NCI-H1930 (cell line): Measurements from ENCODE around the gene POLR1H.
A peak's percentile ranks its signal among the peaks of the same experiment; 100 is the strongest.
"Not testable (repeated sequence)": the region's sequence is repeated elsewhere in the genome, so short reads cannot be mapped to it uniquely, and the experiment has no call there.

Experiments
- DNase-seq, 2 experiments: peaks; one replicate each; lab custom pipeline; 2025; lab: John Stamatoyannopoulos, UW

POLR1H gene, protein sequence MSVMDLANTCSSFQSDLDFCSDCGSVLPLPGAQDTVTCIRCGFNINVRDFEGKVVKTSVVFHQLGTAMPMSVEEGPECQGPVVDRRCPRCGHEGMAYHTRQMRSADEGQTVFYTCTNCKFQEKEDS

DNA sequence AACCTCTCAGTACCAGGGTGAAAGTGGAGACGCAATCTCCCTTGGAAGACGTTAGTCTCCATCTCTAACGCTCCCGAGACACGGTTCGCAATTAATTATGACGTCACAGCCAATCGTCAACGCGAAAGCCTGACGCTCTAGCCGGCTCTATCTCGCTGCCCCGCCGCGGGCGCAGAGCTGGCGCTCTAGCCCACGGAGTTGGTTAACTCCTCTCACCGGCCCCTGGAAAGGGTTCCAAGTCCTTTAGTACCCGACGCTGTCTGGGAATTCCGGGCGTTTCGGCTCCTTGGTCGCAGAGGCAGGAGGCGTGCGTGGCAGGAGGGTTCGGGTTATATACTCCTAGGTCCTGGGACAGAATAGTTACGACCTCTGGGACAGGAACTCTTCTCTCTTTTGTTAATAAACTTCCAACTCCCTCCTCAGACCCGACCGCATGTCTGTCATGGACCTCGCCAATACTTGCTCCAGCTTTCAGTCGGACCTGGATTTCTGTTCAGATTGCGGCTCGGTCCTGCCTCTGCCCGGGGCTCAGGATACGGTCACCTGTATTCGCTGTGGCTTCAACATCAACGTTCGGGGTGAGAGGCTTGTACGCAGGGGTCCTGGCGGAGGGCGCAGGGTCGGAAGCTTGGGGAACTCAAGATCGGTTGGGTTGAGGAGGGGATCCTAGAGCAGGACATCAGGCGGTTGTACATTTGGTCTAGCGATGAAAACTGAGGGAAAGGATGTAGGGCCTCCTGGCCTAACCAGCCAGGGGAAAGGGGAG lies at the start of gene POLR1H:
Gene POLR1H (plus strand): TSS at position 174 of the 766 bp plus-strand sequence. CDS start 260 bp downstream, at position 434.
- DNase-seq: peak; percentile 89 to 97

DNA sequence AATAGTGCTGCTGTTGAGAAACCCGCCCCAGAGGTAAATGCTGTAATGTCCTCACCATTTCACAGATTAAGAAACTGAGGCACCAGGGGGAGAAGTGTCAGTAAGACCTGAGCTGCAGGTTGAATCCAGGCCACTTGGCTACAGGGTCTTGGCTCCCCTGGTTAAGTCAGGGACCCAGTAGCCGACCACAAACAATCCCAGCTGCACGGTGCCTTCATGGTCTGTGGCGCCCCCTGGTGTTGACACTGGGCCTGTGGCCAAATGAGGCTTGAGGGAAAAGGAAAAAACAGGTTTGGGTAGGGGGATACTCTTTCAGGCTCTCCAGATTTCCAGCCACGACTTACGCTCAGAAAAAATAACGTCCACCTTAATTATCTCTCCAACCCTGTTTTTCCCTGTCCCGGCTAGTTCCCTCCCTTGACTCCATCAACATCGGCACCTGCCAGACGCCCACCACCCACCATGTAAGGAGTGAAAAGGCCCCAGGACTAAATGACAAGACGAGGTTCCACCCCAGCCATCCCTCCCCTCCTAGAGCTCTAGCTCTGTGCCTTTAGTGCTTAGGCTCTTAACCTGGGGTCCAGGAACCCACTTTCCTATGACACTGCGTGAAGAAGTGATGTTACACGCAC lies 47.7 kb upstream of the POLR1H start:
- no peak for DNase-seq

GRCh38 chr6:30019819-30020218 lies 41.2 kb upstream of the POLR1H start:
- DNase-seq: no peak

- DNase-seq: no peak
Observed at GRCh38 chr6:30020626-30021025, 40.4 kb upstream of the POLR1H start.

DNA sequence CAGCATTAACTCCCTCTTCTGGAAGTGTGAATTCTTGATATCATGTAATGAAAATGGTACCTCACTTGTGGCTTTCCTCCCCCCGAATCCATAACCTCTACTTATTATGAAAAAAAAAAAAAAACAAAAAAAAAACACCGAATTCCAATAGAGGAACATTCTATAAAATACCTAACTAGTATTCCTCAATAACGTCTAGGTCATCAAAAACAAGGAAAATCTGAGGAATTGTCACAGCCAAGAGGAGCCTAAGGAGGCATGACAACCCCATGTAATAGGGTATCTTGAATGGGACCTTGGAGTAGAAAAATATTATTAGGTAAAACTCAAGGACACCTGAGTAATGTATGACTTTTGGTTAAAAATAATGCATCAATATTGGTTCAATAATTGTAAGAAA lies 38.9 kb upstream of the POLR1H start:
- no peak for DNase-seq

- DNase-seq: not testable (repeated sequence)
Observed at GRCh38 chr6:30022712-30023111, 38.4 kb upstream of the POLR1H start.

- DNase-seq: no peak
Observed at GRCh38 chr6:30025186-30025585, 35.9 kb upstream of the POLR1H start.

GRCh38 chr6:30029588-30029987 lies 31.5 kb upstream of the POLR1H start:
- DNase-seq: no peak

- DNase-seq: no peak
Observed at GRCh38 chr6:30031381-30031780, 29.7 kb upstream of the POLR1H start.

DNA sequence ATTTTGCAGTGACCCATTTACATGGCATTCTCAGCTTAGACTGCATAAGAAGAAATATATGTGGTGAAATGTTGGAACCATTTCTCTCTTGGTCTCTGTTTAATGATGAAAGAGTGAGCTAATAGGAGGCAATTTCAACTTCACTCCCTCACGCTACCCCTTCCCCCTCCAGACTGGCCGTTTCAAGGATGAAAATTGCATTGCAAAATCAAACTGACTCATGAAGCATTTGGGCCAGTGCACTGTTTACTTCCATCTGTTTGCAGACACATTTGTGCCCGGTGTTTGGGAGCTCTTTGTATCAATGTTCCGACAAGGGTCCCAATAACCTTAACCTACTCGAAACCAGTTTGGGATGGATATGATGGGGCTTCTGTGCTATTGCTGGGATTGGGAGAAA lies 27.6 kb upstream of the POLR1H start:
- not testable (repeated sequence) for DNase-seq

DNA sequence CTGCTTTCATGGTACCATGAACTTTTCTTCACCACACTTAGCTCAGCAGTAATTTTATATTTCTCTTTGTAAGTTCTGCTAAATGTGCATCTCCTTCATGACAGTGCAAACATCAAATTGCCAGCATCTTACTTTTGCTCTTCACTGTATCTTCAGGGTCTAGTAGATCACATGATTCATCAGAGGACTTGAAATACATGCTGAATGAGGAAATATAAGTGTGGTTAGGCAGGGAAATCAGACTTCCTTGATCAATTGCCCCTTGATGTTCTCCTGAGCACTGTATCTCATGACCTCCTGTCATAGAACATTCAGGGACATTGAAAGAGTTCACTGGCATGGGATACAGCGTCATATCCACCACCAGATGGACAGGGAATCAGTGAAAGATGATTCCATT lies 25.3 kb upstream of the POLR1H start:
- DNase-seq: no peak

DNA sequence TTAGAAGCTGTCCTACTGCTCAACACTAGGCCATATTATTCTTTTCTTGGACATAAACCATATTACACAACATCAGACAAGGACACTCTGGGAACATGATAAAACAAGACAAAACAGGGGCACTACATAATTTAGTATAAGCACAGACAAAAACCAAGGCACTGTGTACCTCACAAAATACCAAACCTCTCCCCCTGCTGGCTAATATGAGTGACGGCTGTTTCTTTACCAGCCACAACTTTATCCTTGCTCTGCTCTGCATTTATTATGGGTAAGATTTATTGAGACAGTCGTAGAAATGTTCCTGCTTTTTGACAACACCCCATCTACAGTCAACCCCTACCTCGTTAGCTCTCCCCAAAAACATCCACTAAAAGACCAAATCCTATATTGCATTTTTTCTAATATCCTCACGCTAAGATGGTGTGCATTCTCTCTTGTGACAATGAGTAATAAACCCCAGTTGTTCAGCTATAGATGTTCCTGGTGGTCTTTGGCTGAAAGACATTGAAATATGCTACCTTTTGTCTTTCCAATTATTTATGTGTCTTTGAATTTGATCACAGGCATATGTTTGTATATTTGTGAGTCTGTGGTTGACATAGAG lies 23.8 kb upstream of the POLR1H start:
- DNase-seq: no peak

- DNase-seq: no peak
Observed at GRCh38 chr6:30041221-30041620, 19.8 kb upstream of the POLR1H start.

DNA sequence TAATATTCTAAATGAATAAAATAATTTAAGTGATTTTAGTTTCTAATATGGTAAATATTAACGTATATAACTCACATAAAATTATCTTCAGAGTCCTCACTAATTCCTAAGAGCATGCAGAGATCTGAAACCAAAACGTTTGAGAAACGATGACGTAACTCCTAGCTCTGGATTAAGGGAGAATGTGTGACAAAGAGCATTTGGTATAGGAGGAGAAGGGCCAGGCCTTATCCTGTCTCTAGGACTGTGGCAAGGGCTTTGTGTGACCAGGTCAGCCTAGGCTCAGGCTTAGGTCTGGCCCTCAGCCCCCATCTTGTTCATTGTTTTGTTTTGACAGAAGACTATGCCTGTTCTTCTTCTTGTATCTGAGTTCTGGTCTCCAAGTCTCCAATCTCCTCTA lies 19.2 kb upstream of the POLR1H start:
- no peak for DNase-seq

DNA sequence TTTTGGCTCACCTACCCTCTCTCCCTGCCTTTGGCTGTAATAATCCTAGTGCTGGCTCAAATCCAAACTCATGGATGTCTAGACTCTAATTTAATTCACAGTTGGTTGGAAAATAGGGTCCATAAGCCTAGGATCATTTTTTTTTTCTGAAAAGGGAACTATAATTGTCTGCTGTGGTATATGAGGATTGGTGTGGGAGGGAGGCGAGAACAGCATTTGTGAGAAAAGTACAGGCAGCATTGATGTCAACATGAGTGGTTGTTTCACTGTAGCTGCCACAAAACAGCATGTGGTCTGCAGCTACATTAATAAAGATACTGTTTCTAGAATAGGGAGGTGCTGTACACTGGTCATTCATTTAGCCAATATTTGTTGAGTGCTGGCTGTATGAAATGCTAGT lies 18.6 kb upstream of the POLR1H start:
- no peak for DNase-seq

GRCh38 chr6:30042914-30043313 lies 18.2 kb upstream of the POLR1H start:
- DNase-seq: no peak

GRCh38 chr6:30043744-30044143 lies 17.3 kb upstream of the POLR1H start:
- DNase-seq: no peak

GRCh38 chr6:30044630-30045029 lies 16.4 kb upstream of the POLR1H start:
- no peak for DNase-seq

GRCh38 chr6:30047220-30047619 lies 13.8 kb upstream of the POLR1H start:
- no peak for DNase-seq

GRCh38 chr6:30053682-30054081 lies 7.4 kb upstream of the POLR1H start:
- DNase-seq: no peak

DNA sequence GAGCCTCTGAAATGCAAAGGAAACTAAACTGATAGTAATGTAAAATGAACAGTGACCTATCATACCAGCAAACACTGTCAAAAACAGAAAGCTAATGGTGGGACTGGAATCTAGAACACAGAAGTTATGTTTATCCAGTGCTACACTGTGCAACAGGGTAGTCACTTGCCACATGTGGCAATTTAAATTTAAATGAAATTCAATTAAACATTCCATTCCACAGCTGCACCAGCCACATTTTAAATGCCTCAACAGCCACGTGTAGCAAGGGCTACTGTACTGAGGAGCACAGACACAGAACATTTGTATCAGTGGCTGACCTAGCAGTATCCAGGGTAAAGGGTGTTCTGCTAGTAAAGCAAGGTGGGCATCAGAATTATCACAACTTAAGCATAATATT lies 5.6 kb upstream of the POLR1H start:
- DNase-seq: no peak

GRCh38 chr6:30060606-30061091 lies 416 bp upstream of the POLR1H start:
- no peak for DNase-seq
